G401.6 (cell line): Measurements from ENCODE around the gene USP21.

ENCODE experiments used
- FAIRE-seq: peaks from 2 replicates; lab custom pipeline; 2012; peaks lifted over from hg19 to GRCh38; lab: Jason Lieb, UNC

The USP21 gene

DNA sequence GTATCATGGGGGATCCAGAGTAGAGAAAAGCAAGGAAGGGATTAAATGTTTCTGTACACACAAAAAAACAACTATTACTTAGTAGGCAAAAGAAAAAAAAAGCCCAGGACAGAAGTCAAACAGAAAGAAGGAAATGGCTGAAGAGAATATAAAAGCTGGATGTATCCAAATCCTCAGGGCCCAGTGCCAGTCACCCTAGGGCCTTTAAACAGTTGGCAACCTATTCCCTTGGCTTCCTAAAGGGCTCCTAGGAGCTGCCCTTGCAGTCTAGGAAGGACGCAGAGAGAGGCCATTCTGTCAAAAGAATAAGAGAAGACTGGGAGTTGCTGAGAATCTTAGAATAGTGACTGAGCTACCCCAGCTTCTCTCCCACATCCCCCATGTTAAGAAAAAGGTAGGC, 13.0 kb downstream of the USP21 start:
- no peak for FAIRE-seq

DNA sequence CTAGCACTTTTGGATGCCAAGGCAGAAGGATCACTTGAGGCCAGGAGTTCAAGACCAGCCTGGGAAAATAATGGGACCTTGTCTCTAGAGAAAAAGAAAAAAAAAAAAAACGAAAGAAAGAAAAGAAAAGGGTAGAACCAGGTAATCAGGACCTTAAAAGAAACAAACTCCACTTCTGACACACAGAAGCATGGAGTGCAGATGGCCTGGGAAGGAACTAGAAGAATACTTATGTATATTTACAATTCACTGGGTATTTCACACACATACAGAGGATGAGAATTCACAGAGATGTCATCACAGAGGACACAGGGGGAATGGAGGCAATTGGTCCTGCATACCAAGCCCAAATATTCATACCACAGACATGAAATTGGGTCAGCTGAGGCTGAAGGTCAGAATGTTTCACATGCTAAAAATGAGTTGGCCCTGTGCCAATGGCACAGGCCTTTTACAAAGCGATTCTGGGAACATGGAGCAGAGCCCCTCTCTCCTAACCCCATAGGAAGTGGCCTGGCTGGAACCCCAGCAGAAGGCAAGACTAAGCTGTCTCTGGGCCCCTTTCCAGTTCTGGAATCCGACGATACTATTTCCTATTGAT, 13.6 kb downstream of the USP21 start:
- no peak for FAIRE-seq

DNA sequence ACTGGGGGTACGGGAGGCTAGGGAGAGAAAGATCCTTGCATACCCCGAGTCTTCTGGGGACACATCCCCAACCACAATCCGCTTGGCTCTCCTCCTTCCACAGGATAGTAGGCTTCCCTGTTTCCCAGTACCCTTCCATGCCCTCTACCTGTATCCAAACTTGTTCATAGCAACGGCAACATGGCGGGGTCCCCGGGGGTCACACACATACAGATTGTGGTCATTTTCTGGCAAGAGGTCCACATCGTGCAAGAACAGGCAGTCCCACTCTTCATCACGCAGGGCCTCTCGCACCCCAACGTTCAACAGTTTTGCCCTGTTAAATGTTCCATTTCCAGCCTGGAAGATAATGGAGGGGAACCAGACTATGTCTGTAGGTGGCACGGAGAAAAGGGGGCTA, 14.4 kb downstream of the USP21 start:
- FAIRE-seq = no peak

DNA sequence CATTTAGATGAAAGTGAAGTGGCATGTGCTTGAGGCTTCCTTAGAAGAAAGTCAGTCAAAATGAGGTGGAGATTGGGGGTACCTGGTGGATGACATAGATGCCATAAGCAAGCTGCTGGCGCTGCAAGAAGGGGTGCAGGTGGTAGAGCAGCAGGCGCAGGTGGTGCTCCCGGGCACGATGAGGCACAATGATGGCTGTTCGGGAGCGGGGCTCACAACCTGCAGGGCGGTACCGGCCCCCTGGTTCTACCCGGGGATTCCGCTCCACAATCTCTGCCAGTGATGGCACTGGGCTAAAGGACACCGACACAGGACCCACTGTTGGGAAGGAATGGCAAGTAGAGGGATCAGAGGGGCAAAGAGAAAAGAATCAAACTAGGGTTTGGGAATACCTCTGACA, 15.6 kb downstream of the USP21 start:
- no peak for FAIRE-seq

DNA sequence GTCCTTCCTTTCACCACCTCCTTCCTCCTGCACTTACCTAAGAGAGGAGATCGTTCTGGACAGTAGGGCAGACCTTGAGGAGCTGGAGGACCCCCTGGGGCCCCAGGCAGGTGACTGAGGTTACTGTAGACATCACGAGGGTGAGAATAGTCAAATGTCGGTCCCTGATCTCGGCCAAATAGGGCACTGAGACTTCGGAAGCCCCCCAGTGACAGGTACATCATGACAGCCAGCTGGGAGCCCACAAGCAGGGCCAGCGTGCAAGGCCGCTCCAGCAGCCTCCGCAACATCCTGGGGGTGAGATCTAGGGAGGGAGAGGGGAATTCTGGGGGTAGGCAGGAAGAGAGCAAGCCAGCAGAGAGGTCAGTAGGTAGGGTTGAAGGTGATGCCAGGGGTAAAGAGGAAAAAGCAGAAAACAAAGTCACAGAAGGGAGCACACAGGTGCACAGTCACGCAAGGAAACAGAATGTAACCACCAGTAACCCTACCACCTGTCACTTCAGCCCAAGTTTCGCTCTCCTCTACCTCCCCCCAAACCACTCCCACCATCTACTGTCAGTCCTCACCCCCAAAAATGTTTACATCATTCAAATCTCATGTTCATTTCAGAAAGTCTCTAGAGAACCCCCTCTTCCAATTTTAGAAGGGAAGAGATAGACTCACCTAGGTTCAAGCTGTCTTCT, 16.6 kb downstream of the USP21 start:
- FAIRE-seq = no peak

DNA sequence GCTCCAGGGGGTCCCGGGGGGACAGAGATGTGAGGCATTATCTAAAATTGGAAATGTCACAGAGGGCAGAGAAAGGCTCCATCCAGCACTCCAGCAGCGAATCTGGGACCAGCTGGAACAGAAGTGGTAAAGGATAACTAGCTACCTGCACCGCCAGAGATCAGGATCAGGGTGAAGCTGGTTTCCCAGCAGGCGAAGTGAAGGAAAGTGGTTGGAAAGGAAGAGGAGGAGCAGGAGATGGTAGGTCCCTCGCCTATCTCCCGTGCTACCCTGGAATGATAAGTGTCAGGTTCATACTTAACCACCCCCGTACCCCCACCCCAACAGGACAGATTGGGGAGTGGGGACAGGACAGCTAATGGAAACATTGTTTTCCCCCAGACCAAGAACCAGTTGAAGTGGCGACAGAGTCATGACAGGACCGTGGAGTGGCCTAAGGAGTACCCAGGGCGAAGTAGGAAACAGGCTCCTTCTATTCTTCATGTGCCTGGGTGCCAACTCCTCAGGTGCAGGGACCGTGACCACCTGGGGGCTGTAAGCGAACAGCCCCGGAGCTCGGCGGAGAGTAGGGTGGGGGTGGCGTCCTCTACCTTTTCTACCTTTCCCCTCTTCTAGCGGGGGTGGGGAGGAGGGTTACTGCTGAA, 17.3 kb downstream of the USP21 start:
- FAIRE-seq = no peak

DNA sequence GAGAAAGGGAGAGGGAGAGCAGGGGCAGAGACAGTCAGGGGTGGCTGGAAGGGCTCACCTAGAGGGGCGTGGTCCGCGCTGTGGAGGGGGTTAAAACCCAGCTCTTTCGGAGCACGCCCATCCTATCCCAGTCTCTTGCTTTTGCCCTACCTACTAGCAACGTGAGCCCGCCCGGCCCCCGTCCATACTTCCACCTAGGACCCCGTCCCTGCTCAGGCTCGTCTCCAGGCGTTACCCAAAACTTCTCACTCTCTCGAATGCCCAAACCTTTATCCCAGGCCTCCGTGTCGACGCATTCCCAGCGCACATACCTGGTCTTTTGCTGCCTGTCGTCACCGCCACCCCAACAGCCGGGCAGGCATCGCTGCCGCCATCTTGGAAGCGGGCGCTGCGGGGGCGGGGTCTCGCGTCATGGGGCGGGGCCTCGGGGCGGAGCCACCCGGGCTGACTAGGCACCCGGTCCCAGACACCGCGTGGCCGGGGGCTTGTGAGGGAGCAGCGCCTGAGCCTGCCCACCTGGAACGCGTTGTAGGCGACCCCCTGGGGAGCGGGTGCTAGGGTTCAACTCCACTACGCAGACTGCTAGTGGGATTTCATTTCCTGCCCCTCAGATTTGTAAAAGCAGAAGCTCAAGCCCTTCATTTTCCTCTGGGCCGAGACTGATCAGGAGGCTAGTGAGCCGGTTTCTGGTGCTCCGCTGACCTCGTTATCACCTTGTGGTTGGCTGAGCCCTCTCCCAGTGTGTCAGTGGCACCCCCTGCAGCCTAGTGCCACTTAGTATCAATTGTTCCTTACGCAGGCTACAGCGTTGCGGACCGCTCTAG, 18.0 kb downstream of the USP21 start, which contains the start of gene B4GALT3:
Gene B4GALT3 (minus strand): TSS at position 396 of the 824 bp plus-strand sequence. CDS start 1,447 bp downstream, outside the sequence.
- FAIRE-seq = no peak

DNA sequence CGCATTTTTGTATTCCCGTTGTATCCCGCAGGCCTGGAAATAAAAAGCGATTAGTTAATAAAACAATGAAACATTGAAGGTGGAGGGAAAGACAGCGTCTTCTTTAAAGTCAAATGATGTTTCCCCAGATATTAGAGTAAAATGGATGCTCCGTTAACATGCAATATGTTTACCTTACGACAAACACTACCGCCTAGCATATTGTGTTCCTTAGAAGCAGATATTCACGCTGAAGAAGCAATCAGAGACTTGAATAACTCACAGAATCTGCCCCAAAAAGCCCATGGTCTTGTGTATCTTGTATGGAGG, 18.6 kb downstream of the USP21 start:
- FAIRE-seq = no peak

DNA sequence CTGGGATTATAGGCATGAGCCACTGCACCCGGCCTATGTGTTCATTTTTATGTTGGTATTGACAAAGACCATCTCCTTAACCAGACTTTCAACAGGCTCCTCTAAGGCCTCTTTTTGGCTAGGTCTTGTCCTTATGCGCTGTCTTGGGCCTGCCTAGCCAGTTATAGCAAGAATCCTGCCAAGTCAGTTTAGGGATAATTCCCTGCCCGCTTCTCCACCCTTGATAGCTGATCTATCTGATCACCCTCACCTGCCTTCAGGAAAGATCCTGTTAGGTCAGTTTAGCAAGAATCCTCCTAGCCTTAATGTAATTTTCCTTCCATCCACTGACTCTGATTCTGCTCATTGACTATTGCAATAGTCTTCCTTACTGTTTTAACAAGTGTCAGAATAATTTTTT, 20.4 kb downstream of the USP21 start:
- no peak for FAIRE-seq

DNA sequence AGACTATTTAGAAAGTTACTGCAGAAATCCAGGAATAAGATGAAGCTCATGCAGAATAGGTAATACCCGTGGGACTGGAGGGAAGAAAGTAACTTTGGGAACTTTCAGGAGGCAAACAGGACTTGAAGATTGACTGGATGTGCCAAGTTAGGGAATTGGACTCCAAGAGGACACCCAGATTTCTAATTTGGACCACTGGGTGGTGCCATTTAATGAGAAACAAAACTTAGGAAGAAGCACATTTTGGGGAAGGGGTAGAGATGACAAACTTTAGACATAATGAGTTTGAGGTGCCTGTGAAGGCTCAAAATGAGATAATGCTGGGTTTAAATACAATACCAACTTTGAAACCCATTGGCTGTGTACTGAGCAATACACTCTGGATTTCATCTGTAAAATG, 21.3 kb downstream of the USP21 start:
- FAIRE-seq = no peak

DNA sequence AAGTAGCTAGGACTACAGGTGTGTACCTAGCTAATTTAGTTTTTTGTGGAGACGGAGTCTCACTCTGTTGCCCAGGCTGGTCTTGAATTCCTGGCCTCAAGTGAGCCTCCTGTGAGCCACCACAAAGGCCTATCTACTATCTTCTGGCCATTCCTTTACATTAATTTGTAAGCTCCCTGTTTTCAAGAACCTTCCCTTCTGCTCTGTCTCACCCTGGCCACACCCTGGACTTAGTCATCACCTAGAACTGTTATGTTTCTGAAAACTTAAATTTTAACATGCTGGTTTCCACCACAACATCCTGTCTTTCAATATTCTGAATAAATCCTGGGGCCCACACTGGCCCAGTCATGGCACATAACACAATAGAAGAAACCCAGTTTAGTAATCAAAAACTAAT, 22.9 kb downstream of the USP21 start:
- no peak for FAIRE-seq

DNA sequence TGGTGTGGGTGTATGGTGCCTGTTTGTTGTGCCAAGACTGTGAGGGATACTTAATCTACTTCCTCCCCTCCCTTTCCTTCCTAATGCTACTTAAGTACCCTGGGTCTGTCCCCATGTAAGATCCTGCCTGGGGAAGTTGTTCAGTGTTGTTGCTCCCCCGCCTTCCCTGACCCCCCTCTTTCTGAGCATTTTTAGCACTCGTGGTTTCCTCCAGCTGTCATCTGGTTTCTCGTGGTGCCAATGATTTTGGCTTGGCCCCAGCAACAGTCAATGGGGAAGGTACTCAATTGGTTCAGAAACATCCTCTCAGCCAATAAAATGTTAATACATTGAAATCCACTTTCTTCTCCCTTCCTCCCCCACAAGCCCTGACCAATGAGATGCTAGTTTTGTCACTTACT, 26.0 kb downstream of the USP21 start:
- FAIRE-seq = no peak

DNA sequence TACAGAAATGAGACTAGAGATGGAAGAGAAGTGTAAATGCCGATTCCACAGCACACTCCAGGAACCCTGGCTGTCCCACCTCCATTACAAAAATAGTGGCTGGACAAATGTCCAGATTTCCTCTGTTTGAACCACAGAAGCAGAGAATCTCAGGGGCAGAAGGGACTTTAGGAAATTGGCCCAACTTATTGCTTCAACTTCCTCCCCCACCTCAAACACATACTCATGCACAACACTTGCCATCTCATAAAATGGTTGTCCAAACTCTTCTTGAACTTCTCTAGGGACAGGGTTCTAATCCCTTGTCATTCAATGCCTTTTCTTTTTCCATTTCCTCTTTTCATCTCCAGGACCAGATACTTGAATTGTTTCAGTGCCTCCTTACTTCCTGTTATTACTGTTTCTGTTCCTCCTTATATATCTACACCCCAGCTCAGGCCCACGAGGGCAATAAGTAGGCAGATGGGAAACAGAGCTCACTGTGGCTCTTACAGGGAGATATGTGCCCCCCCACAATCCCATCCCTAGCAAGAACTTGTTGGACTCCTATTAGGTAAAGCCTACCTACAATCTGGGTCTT, 26.5 kb downstream of the USP21 start:
- no peak for FAIRE-seq

DNA sequence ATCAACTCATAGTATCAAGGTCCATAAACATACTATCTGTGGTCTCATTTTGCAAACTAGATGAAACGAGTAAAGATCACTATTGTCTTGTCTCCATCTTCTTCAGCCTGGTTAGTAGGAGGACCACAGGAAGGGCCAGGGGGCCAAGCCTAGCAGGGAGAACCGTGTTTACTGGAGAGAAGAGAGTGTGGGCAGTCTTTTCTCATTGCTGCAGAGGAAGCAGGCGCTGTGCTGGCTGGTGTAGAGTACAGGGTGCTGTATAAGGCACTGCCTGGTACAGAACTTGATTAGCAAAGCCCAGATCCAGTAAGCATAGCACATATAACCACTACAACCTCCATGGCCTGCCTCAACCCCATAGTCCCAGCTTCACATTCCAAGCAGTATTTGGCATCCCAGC, 28.0 kb downstream of the USP21 start:
- FAIRE-seq = no peak

DNA sequence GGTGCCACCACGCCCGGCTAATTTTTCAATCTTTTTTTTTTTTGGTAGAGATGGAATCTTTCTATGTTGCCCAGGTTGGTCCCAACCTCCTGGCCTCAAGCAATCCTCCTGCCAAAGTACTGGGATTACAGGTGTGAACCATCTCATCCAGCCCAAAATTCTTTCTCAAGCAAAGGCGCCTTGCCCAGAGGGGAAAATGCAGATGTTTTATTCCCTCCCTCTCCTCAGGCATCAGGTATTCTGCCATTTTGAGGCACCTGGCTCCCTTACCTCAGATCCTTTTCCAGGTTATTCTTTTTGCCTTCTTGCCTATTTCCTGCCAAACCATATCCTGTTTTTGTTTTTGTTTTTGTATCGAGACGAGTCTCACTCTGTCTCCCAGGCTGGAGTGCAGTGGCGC, 29.1 kb downstream of the USP21 start:
- no peak for FAIRE-seq

DNA sequence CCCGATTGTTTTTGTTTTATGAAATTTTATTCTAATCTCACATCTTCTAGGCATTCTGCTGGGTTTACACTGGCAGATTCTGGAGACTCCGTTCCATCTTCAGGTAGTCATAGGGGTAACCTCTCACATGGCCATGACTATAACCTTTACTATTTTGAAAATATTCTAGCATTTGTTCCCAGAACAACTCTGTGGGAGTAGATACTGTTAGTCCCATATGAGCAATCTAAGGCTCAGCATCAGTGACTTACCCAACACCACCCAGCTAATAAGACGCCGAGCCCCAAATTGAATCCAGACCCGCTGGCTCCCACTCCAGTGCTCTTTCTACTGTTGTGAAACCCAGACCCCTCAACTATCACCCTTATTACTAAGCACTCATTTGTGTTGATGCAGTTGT, 29.7 kb downstream of the USP21 start:
- no peak for FAIRE-seq

DNA sequence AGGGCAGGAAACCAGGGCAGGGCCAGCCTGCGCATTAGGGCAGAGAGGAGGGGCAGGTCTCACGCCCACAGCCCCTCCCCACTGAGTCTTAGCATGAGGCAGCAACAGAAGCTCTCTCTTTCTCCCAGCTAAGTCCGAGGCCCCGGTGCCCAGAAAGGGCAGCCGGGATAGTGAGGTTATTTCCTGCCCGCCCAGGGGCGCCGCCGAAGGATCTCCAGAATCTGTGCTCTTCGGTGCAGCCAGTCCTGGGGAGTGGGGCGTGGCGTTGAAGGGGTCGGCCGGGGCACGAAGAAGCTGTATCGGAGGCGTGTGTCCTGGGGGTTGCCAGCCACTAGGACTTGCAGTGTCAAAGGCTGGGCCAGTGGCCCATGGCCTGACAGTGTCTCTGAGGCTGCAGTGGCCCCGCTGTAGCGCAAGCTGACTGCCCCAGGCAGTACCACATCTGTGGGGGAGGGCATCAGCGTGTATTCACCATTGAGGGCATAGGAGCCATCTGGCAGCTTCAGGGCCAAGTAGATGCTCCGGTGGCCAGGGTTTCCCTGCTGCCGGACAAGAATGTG, 31.7 kb downstream of the USP21 start:
- no peak for FAIRE-seq

DNA sequence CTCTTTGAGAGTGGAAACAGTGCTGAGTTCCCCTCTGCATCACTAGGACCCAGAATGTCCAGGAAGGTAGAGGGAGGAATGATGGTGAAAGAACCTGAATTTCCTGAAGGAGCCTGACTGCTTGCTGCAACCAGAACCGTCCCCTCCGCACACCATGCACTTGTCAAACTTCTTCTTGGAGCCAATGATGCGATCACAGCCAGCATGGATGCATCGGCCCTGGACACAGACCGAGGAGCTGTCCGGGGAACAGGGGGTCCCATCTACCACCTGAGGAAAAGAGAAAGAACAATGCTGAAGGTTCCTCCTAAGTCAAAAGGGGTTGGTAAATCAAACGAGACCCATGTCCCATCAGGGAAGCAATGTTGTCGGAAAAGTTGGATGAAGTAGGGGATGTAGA, 32.7 kb downstream of the USP21 start:
- no peak for FAIRE-seq

DNA sequence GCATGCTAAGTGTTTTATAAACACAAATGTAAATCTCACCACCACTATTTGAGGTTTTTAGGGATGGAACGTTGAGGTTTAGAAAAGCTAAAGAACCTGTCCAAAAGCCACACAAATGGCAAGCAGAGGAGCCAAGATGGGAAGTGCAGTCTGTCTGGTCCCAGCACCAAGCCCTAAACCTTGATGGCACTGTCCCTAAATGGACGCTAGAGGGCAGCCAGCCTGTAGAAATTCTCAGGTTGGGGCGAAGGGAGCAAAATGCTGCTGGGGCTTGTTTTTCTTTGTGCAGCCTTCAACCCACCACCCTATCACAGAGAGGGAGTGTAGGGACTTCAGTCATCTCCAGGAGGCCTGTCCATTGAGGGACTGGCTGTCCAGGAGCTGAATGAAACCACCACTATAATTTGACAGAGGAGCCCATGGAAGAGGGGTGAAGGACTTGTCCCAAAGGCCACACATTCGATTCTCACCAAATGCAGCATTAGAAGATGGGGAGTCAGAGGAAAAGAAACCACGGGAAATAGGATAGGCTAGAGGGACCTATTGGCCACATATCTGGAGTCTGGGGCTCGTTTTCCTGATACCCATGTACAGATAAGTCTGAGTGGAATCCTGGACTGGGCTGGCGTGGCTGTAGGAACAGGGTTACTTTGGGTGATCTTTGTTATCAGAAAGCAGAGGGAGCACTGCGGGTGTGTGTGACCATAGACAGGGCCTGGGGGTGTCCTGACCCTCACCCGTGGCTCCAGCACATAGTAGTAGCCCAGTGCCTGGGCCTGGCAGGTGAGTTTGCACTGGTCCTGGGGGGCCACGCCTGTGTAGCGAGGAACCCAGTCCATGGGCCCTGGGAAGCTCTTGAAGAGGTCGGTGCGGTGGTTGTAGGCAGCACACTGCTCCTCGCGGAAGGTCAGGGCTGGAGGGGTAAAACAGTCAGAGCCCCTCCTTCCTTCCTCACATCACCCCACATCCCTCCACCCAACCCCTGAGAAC, 33.5 kb downstream of the USP21 start:
- FAIRE-seq = peak; percentile 93

DNA sequence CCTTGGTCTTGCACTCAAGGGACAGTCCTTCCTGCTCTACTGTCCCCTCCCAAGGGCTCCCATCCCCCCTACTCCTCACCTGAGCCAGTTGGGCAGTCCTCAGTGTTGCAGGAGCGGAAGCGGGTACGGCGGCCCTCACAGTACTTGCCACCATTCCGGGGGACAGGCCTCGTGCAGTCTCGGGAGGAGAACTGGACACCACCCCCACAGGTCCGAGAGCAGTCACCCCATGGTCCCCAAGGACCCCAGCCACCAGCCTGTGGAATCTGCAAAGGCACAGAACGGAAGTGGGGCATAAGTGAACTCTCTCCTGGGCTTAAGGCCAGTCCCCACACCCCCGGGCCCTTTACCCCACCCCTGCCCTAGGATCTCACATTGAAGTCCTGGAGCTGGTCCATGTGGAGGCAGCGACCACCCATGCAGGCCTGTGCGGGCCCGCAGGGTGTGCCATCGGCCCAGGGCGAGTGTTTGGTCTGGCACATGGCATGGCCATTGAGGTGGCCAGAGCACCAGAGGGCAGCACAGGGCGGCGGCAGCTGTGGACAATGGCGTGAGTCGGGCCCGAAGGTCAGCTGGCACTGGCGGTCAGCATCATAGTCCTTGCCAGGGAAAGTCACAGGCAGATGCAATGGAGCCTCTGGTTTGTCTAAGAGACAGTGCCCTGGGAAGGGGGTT, 34.4 kb downstream of the USP21 start:
- FAIRE-seq = no peak

DNA sequence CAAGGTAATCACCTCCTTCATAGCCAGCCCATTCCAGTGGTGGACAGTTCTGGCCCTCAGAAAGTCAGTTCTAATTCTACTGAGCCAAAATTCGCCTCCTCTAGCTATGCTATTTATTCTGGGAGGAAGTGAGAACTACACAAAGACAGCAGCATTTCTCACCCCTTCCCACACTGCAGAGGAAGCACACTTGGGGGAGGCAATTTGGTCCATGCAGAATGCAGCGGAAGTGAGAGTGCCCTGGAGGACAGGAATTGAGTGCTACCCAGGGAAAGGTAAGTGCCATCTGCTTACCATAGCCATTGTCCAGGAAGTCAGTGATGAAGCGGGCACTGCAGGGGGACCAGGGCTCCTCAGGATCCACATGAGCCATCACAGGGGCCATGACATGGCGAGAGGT, 35.9 kb downstream of the USP21 start:
- no peak for FAIRE-seq
